Vagina (tissue), 2 donors: ENCODE results near the gene CACYBP. TPM values are rescaled to one million over a fixed set of nuclear protein-coding genes. Genes with fewer than 3 reads are reported as not detected.

Experiments used
- DNase-seq, 2 donors: peaks; one replicate each; pipeline ENCODE4 v3.0.0-alpha.2; 2017; ENCODE audit errors: extremely low spot score in 2 of 2
- H3K27ac ChIP-seq: fragments of 200-600 bp; sonication (generic); one replicate; pipeline ENCODE4 v1.5.1; 2019
- H3K27me3 ChIP-seq: fragments of 200-600 bp; sonication (generic); one replicate; pipeline ENCODE4 v1.5.1; 2019
- H3K36me3 ChIP-seq, 2 donors: fragments of 200-600 bp; sonication (generic); one replicate each; pipeline ENCODE4 v1.5.1; 2017 to 2019
- H3K4me1 ChIP-seq: fragments of 200-600 bp; sonication (generic); one replicate; pipeline ENCODE4 v1.5.1; 2019
- H3K4me3 ChIP-seq, 2 donors: fragments of 200-600 bp; sonication (generic); 1 replicate in 1 of 2; 2 replicates in 1 of 2; pipeline ENCODE4 v1.5.1; 2016 to 2019
- H3K9me3 ChIP-seq: fragments of 200-600 bp; sonication (generic); one replicate; pipeline ENCODE4 v1.5.1; 2019
- POLR2A ChIP-seq, 2 donors: fragments of 450-650 bp; IDR thresholded peaks; one replicate each; pipeline ENCODE4 v1.6.1; 2017; ENCODE audit warnings: antibody characterized with exemption in 2 of 2, mild to moderate bottlenecking in 2 of 2, moderate library complexity in 2 of 2
- POLR2AphosphoS5 ChIP-seq, 2 donors: sonication (generic); formaldehyde crosslinking; IDR thresholded peaks; one replicate each; pipeline ENCODE4 v1.9.0; 2017; ENCODE audit warnings: antibody characterized with exemption in 2 of 2, mild to moderate bottlenecking in 2 of 2, low read depth in 1 of 2; ENCODE audit not compliant: insufficient read depth in 1 of 2
- intact Hi-C: fragments of 100-400 bp; cut with DNase I; formaldehyde crosslinking; loops from one replicate; pipeline ENCODE4 v1.15.1; 2023
- total RNA-seq: library from RNA; depleted of rRNA; stranded (reverse); fragments of >200 nt; gene quantifications from one replicate; pipeline ENCODE4 v1.2.3, GENCODE V29; 2016
- TF ChIP-seq, protein P1 (sequence below), 3 experiments: fragments of 450-650 bp in 2 of 3; fragments of 200-600 bp in 1 of 3; sonication (generic) in 1 of 3; IDR thresholded peaks; one replicate each; pipeline ENCODE4 v1.5.1; 2017 to 2019; ENCODE audit warnings: antibody characterized with exemption in 3 of 3, mild to moderate bottlenecking in 2 of 3, moderate library complexity in 2 of 3

Gene CACYBP
- total RNA-seq, 1 donor from 2014 or later: 60.9 TPM

DNA sequence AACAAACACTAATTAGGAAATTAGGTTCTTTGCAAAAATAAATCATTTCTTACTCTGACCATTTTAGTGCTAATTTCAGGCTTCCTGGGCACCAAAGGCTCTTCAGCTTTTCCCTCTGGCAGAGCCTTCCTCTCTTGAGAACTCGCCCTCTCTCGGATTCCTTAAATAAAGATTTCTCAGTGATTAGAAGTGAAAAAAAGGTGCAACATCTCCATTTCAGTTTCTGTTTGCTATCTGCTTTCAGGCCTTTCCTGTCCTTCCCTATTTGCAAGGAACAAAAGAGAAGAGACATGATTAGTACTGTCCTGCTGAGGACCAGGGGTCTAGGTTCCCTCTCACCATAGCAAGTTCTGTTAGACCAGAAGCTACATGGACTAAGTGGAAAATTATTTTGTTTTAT, 27.8 kb upstream of the CACYBP start:
- intact Hi-C loops: no loop called here
- Histone ChIP-seq H3K36me3 (no peaks in the 10 kb centered on the region), H3K27me3 (no peaks in the 10 kb centered on the region), H3K4me1 (peaks cover 20% of the 10 kb centered on the region), H3K9me3 (no peaks in the 10 kb centered on the region), H3K4me3 (no peak overlapping the region), H3K27ac (no peak overlapping the region)
- DNase-seq: no peak
- TF ChIP-seq POLR2AphosphoS5 (IDR thresholded peaks at IDR 0.05; ENCODE audit: insufficient read depth in 1 of 2, low read depth in 1 of 2): no peak
- TF ChIP-seq POLR2A (IDR thresholded peaks at IDR 0.05): no peak
- TF ChIP-seq, protein P1, sequence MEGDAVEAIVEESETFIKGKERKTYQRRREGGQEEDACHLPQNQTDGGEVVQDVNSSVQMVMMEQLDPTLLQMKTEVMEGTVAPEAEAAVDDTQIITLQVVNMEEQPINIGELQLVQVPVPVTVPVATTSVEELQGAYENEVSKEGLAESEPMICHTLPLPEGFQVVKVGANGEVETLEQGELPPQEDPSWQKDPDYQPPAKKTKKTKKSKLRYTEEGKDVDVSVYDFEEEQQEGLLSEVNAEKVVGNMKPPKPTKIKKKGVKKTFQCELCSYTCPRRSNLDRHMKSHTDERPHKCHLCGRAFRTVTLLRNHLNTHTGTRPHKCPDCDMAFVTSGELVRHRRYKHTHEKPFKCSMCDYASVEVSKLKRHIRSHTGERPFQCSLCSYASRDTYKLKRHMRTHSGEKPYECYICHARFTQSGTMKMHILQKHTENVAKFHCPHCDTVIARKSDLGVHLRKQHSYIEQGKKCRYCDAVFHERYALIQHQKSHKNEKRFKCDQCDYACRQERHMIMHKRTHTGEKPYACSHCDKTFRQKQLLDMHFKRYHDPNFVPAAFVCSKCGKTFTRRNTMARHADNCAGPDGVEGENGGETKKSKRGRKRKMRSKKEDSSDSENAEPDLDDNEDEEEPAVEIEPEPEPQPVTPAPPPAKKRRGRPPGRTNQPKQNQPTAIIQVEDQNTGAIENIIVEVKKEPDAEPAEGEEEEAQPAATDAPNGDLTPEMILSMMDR (IDR thresholded peaks at IDR 0.05): no peak

DNA sequence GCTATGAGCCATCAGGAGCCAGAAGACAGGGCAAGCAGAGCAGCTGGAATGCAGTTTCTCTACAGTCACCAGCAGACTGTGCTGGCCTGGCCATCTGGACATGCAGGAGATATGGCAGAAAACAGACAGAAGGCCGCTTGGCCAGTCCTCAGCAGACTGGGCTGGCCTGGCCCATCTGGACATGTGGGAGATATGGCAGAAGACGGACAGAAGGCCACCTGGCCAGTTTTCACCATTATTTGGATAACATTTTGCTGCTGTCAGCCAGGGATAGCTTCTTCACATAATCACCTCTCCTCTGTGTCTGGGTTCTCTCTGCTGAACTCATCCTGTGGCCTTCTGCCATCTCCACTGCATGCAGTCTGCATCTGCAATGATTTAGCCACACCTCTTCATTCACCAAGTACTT, 25.0 kb upstream of the CACYBP start:
- no peaks in the 10 kb centered on the region for H3K9me3 ChIP-seq
- DNase-seq: no peak
- H3K4me3 ChIP-seq: no peak overlapping the region
- peaks cover 0 to 12% of the 10 kb centered on the region in 2 donors for H3K36me3 ChIP-seq
- no peaks in the 10 kb centered on the region for H3K27me3 ChIP-seq
- no peak overlapping the region for H3K27ac ChIP-seq
- peaks cover 6% of the 10 kb centered on the region for H3K4me1 ChIP-seq
- TF ChIP-seq POLR2A (IDR thresholded peaks at IDR 0.05) (no peak), POLR2AphosphoS5 (IDR thresholded peaks at IDR 0.05; ENCODE audit: insufficient read depth in 1 of 2, low read depth in 1 of 2) (no peak)
- TF ChIP-seq, protein P1 (IDR thresholded peaks at IDR 0.05): no peak
- intact Hi-C loops: no loop called here

DNA sequence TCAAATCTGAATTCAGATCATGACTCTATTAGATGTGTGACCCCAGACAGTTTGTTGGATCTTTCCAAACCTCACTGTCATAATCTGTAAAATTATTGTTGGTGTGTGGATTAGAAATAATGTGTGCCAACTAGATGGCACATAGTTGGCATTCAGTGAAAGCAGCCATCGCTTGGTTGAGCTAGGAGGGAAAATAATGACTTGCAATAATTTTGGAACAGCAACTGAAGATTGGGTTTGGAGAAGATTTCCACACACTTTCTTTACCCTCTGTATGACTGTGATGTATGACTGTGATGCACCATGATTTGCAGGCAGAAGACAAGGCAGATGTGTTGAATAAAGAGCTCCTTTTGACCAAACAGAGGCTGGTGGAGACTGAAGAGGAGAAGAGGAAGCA, 24.0 kb upstream of the CACYBP start:
- H3K9me3 ChIP-seq: no peaks in the 10 kb centered on the region
- DNase-seq: no peak
- H3K4me1 ChIP-seq: peaks cover 6% of the 10 kb centered on the region
- no peak overlapping the region for H3K27ac ChIP-seq
- peaks cover 0 to 18% of the 10 kb centered on the region in 2 donors for H3K36me3 ChIP-seq
- TF ChIP-seq, protein P1 (IDR thresholded peaks at IDR 0.05): no peak
- TF ChIP-seq POLR2AphosphoS5 (IDR thresholded peaks at IDR 0.05; ENCODE audit: insufficient read depth in 1 of 2, low read depth in 1 of 2): no peak
- no peaks in the 10 kb centered on the region for H3K27me3 ChIP-seq
- no peak overlapping the region for H3K4me3 ChIP-seq
- intact Hi-C loops: no loop called here

DNA sequence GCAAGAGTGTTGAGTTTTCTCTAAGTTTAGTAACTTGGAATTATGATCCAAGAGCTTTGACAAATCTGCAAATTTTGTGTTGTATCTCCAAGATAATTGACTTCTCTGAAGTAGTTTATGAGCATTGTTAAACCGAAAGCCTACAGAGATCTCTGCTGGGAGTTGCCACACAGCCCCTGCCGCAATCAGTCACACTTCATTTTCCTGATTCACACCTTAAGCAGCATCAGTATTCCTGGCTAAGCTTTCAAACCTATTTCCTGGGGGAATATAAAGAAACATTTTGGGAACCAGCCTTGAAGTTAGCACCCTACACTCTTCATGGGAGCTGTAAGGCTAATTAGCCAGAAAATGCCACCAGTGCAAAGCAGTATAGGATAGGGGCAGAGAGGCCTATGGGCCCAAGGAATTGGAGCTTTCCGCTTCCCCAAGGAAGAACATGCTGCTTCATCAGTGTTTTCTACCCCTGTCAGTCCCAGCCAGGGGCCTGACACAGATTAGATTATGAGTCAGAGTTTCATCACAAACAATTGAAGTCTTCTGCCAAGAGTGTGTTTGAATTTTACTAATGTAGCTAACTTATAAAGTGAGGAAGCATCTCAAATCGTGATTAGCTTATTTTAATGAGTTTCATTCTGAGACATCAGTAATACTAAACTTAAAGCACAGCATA, 23.2 kb upstream of the CACYBP start:
- intact Hi-C loops: no loop called here
- peak overlapping the region; percentile 7 for H3K27ac ChIP-seq
- H3K4me3 ChIP-seq: no peak overlapping the region
- H3K4me1 ChIP-seq: peaks cover 6% of the 10 kb centered on the region
- H3K27me3 ChIP-seq: no peaks in the 10 kb centered on the region
- TF ChIP-seq POLR2A (IDR thresholded peaks at IDR 0.05): no peak
- TF ChIP-seq, protein P1 (IDR thresholded peaks at IDR 0.05): no peak
- peak in 1 of 2 donors; percentile 11 for TF ChIP-seq POLR2AphosphoS5 (IDR thresholded peaks at IDR 0.05; ENCODE audit: insufficient read depth in 1 of 2, low read depth in 1 of 2)
- no peaks in the 10 kb centered on the region for H3K9me3 ChIP-seq
- no peak for DNase-seq
- peaks cover 0 to 18% of the 10 kb centered on the region in 2 donors for H3K36me3 ChIP-seq

DNA sequence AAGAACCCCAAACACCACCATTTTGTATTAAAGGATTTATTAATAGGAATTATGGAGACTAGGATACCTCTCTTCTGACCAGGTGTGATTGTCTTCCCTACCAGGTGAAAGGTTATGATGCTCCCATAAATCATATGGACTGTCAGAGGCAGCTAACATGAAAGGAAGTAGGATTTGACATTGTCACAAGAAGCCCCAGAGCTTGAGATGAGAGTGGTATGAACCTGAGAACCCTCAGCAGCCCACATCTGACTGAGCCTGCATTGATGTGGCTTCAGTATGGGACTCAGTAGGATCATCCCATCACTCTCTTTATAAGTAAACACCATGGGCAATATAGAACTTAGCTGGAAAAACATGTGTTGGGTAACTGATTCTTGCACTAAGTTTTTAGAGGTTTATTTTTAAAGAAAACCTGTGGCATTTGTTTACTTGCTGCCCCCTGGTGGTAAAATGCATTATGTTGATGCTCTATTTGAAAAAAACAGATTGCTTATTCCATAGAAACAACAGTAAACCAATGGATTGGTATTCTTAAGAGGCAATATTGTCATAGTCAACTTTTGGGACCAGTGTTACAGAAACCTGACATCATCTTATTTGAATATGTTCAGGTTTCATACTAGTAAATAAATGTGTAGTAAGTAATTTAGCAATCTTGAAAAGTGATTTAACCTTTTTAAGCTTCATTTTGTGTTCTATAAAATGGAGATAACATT, 16.6 kb upstream of the CACYBP start:
- TF ChIP-seq POLR2A (IDR thresholded peaks at IDR 0.05): no peak
- TF ChIP-seq, protein P1 (IDR thresholded peaks at IDR 0.05): peak; percentile 30 to 64 (median 62)
- TF ChIP-seq POLR2AphosphoS5 (IDR thresholded peaks at IDR 0.05; ENCODE audit: insufficient read depth in 1 of 2, low read depth in 1 of 2): peak in 1 of 2 donors; percentile 9
- H3K4me1 ChIP-seq: no peaks in the 10 kb centered on the region
- H3K36me3 ChIP-seq: peaks cover 0 to 23% of the 10 kb centered on the region in 2 donors
- no peaks in the 10 kb centered on the region for H3K9me3 ChIP-seq
- H3K27me3 ChIP-seq: no peaks in the 10 kb centered on the region
- H3K27ac ChIP-seq: no peak overlapping the region
- DNase-seq: no peak
- intact Hi-C loops: loop anchor here (10.0 kb wide), 1 partner anchor 218 kb away; no protein-coding TSS in a partner anchor
- H3K4me3 ChIP-seq: no peak overlapping the region
